Suprapubic skin (tissue), 4 donors: ENCODE results near the gene GNB1. TPM values are rescaled to one million over a fixed set of nuclear protein-coding genes. Genes with fewer than 3 reads are reported as not detected.

ENCODE experiments used
- DNase-seq, 2 donors: peaks; one replicate each; pipeline ENCODE4 v3.0.0-alpha.2; 2019; ENCODE audit warnings: low spot score in 2 of 2
- H3K27ac ChIP-seq: fragments of 200-600 bp; sonication (generic); one replicate; pipeline ENCODE4 v1.5.1; 2019
- H3K27me3 ChIP-seq: fragments of 200-600 bp; sonication (generic); one replicate; pipeline ENCODE4 v1.5.1; 2019
- H3K36me3 ChIP-seq: fragments of 200-600 bp; sonication (generic); one replicate; pipeline ENCODE4 v1.5.1; 2019
- H3K4me1 ChIP-seq: fragments of 200-600 bp; sonication (generic); one replicate; pipeline ENCODE4 v1.5.1; 2019
- H3K4me3 ChIP-seq: fragments of 200-600 bp; sonication (generic); one replicate; pipeline ENCODE4 v1.5.1; 2019; ENCODE audit warnings: mild to moderate bottlenecking
- H3K9me3 ChIP-seq: fragments of 200-600 bp; sonication (generic); one replicate; pipeline ENCODE4 v1.5.1; 2019
- EP300 ChIP-seq: sonication (generic); formaldehyde crosslinking; IDR thresholded peaks from one replicate; pipeline ENCODE4 v1.6.1; 2017; ENCODE audit warnings: antibody characterized with exemption
- POLR2A ChIP-seq, 2 donors: fragments of 450-650 bp; IDR thresholded peaks; one replicate each; pipeline ENCODE4 v1.6.1; 2017; ENCODE audit warnings: antibody characterized with exemption in 2 of 2, mild to moderate bottlenecking in 2 of 2, moderate library complexity in 2 of 2
- POLR2AphosphoS5 ChIP-seq, 3 donors: sonication (generic); formaldehyde crosslinking; IDR thresholded peaks; one replicate each; pipeline ENCODE4 v1.6.1; 2017; ENCODE audit warnings: antibody characterized with exemption in 3 of 3
- WGBS: methylation state at CpG from one replicate; pipeline ENCODE4 v1.1.5; 2018; 5-methylcytosine and 5-hydroxymethylcytosine counted together
- total RNA-seq, 4 donors: library from RNA; depleted of rRNA; stranded (reverse); fragments of >200 nt; gene quantifications; one replicate each; pipeline ENCODE4 v1.1.0, GENCODE V29; 2016
- TF ChIP-seq, protein P1 (sequence below), 2 donors: fragments of 200-600 bp in 1 of 2; fragments of 450-650 bp in 1 of 2; sonication (generic) in 1 of 2; IDR thresholded peaks; one replicate each; pipeline ENCODE4 v1.5.1; 2016 to 2019; ENCODE audit warnings: antibody characterized with exemption in 2 of 2, mild to moderate bottlenecking in 1 of 2, moderate library complexity in 1 of 2

The GNB1 gene
- total RNA-seq, 4 donors from 2014 or later: 121 to 159 (median 153) TPM

DNA sequence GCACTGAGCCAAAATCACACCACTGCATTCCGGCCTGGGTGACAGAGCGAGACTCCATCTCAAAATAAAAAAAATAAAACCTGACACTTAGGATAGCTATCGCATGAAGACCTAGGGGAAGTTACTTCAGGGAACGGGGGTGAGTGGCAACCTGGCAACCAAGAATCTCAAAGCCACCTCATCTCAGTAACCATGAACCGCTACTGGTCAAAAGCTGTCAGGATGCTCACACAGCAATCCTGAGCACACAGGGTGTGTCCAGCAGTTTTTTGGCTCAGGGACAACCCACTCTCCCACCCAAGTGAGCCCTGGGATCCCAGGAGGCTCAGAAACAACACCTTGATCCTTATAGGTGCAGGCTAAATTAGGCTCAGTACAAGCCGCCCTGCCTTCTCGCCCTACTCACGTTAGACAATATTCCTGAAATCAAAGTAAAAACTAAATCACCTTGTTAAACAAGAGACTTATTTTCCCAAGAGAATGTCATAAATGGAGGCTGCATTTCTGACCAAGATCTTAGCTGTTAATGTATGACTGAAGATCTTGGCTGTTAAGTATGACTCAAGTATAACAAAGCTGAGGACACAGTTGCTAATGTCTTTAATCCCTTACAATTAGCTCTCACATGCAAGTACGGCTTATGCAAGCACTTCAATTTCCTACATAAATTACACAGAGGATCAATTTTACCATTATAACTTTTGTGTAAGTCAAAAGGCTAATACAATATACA is 64.4 kb downstream of the GNB1 start:
- H3K9me3 ChIP-seq: no peaks in the 10 kb centered on the region
- peaks cover 20% of the 10 kb centered on the region for H3K4me1 ChIP-seq
- peaks cover 27% of the 10 kb centered on the region for H3K36me3 ChIP-seq
- DNase-seq: no peak
- TF ChIP-seq EP300: no peak
- TF ChIP-seq POLR2AphosphoS5 (IDR thresholded peaks at IDR 0.05): no peak
- TF ChIP-seq, protein P1, sequence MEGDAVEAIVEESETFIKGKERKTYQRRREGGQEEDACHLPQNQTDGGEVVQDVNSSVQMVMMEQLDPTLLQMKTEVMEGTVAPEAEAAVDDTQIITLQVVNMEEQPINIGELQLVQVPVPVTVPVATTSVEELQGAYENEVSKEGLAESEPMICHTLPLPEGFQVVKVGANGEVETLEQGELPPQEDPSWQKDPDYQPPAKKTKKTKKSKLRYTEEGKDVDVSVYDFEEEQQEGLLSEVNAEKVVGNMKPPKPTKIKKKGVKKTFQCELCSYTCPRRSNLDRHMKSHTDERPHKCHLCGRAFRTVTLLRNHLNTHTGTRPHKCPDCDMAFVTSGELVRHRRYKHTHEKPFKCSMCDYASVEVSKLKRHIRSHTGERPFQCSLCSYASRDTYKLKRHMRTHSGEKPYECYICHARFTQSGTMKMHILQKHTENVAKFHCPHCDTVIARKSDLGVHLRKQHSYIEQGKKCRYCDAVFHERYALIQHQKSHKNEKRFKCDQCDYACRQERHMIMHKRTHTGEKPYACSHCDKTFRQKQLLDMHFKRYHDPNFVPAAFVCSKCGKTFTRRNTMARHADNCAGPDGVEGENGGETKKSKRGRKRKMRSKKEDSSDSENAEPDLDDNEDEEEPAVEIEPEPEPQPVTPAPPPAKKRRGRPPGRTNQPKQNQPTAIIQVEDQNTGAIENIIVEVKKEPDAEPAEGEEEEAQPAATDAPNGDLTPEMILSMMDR (IDR thresholded peaks at IDR 0.05): no peak
- TF ChIP-seq POLR2A (IDR thresholded peaks at IDR 0.05): no peak
- no peak overlapping the region for H3K4me3 ChIP-seq
- no peak overlapping the region for H3K27ac ChIP-seq
- 87% methylated on average over 9 of the region's 9 CpGs for WGBS
- no peaks in the 10 kb centered on the region for H3K27me3 ChIP-seq

DNA sequence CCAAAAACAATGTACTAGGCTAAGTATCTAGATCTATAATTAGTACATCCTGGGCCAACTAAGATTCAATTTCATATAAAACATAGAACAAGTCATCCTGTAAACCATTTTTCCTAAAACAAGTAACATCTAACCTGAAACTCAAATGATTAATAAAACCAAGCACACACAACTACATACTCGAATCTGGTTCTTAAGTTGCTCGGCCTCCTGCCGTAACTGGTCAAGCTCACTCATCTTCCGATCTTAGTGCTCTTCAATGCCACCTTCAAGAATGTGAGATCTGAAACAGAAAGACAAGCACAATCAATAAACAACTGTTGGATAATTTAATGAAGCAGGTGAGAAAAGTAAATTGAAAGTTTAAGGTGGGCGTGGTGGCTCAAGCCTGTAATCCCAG is 65.7 kb downstream of the GNB1 start:
- WGBS: 95% methylated on average over 5 of the region's 5 CpGs
- Histone ChIP-seq H3K4me3 (no peak overlapping the region), H3K9me3 (no peaks in the 10 kb centered on the region), H3K4me1 (peaks cover 20% of the 10 kb centered on the region), H3K27ac (no peak overlapping the region), H3K36me3 (peaks cover 33% of the 10 kb centered on the region), H3K27me3 (no peaks in the 10 kb centered on the region)
- TF ChIP-seq EP300 (no peak), POLR2A (IDR thresholded peaks at IDR 0.05) (no peak), POLR2AphosphoS5 (IDR thresholded peaks at IDR 0.05) (no peak)
- TF ChIP-seq, protein P1 (IDR thresholded peaks at IDR 0.05): no peak
- no peak for DNase-seq

DNA sequence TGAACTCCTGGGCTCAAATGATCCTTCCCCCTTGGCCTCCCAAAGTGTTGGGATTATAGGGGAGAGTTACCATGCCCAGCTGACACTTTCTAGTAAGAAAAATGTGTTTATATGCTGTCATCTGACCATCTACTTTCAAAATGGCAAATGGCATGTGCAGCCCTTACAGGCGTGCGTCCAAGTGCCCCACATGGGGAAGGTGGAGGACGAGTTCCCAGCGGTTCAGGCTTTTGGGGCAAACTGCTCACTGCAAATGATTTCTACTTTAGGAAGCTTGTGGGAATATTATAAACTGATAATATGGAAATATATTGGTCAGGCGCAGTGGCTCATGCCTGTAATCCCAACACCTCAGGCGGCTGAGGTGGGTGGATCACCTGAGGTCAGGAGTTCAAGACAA is 71.1 kb downstream of the GNB1 start:
- 94% methylated on average over 6 of the region's 6 CpGs for WGBS
- Histone ChIP-seq H3K27me3 (no peaks in the 10 kb centered on the region), H3K9me3 (no peaks in the 10 kb centered on the region), H3K36me3 (peaks cover 55% of the 10 kb centered on the region), H3K27ac (no peak overlapping the region), H3K4me1 (no peaks in the 10 kb centered on the region), H3K4me3 (no peak overlapping the region)
- no peak for DNase-seq
- TF ChIP-seq POLR2A (IDR thresholded peaks at IDR 0.05) (no peak), POLR2AphosphoS5 (IDR thresholded peaks at IDR 0.05) (no peak), EP300 (no peak)
- TF ChIP-seq, protein P1 (IDR thresholded peaks at IDR 0.05): no peak

DNA sequence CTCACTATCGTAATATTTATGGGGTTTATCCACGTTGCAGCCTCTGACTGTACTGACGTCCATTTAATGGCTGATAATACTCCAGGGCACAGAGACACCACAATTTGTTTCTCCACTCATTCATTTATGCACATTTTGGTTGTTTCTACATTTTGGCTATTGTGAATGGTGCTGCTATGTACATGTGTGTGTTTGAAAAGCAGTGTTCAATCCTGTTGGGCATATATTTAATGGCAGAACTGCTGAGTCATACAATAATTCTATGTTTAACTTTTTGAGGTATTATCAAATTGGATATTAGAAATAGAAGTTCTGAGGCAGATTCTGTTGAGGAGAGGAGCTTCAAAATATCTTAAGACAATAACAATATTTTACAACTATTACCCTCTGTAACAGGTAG is 73.7 kb downstream of the GNB1 start:
- Histone ChIP-seq H3K36me3 (peaks cover 62% of the 10 kb centered on the region), H3K4me3 (no peak overlapping the region), H3K9me3 (no peaks in the 10 kb centered on the region), H3K27me3 (no peaks in the 10 kb centered on the region), H3K4me1 (no peaks in the 10 kb centered on the region), H3K27ac (no peak overlapping the region)
- DNase-seq: no peak
- TF ChIP-seq, protein P1 (IDR thresholded peaks at IDR 0.05): no peak
- TF ChIP-seq EP300: no peak
- WGBS: 77% methylated on average over 3 of the region's 3 CpGs

DNA sequence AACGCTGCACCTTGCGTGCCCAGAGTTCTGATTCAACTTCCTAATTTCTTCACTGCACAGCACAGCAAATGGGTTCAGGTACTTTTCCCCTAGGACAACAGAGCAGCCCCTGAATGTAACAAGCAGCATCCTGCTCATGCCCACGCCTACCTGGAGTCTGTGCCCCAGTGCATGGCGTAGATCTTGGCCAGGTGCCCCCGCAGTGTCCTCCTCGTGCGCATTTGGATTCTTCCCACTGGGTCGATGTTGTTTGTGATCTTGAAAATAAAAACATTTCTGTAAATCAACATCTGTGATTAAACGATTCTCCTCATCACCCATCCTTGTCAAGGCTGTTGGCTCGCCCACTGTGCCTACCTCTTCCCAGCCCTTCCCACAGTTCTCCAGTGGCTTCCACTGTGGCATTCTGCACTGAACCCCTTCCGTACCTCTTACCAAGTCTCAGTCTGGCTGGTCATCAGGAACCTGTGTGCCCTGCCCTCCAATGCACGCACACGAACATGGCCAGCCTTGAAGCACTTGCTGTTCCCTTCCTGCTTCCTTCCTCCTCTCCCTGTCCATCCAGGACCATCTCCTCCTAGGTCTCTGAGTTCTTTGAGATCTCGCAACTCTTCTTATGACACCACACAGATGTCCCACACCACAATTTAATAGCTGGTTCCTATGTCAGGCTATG is 75.1 kb downstream of the GNB1 start:
- Histone ChIP-seq H3K36me3 (peaks cover 60% of the 10 kb centered on the region), H3K27me3 (no peaks in the 10 kb centered on the region), H3K4me3 (no peak overlapping the region), H3K27ac (no peak overlapping the region), H3K9me3 (no peaks in the 10 kb centered on the region), H3K4me1 (no peaks in the 10 kb centered on the region)
- TF ChIP-seq POLR2AphosphoS5 (IDR thresholded peaks at IDR 0.05): no peak
- TF ChIP-seq EP300: no peak
- TF ChIP-seq POLR2A (IDR thresholded peaks at IDR 0.05): no peak
- TF ChIP-seq, protein P1 (IDR thresholded peaks at IDR 0.05): no peak
- DNase-seq: no peak
- 91% methylated on average over 14 of the region's 14 CpGs for WGBS
